TTC549 (cell line): ENCODE measurements around the gene ERI2.

ENCODE experiments used
- FAIRE-seq: peaks from 2 replicates; lab custom pipeline; 2012; peaks lifted over from hg19 to GRCh38; lab: Jason Lieb, UNC

Gene ERI2

GRCh38 chr16:20806168-20807050 lies at the start of gene ERI2, which contains the start of gene REXO5:
ERI2 (minus strand) TSS chr16:20806472; CDS start chr16:20806430, 42 bp downstream.
REXO5 (plus strand) TSS chr16:20806527; CDS start chr16:20806954, 427 bp downstream.
- FAIRE-seq, result no peak

- FAIRE-seq, result no peak
Measured at GRCh38 chr16:20854963-20855362, 48.7 kb upstream of the ERI2 start.

GRCh38 chr16:20853981-20854620 lies 47.8 kb upstream of the ERI2 start:
- FAIRE-seq, result no peak

- FAIRE-seq, result no peak
Measured at GRCh38 chr16:20853143-20853542, 46.9 kb upstream of the ERI2 start.

- FAIRE-seq, result no peak
Measured at GRCh38 chr16:20851601-20852000, 45.3 kb upstream of the ERI2 start.

- no peak for FAIRE-seq
Measured at GRCh38 chr16:20850981-20851380, 44.7 kb upstream of the ERI2 start.

- FAIRE-seq, result peak; percentile 54
Measured at GRCh38 chr16:20849589-20850390, 43.5 kb upstream of the ERI2 start.

- no peak for FAIRE-seq
Measured at GRCh38 chr16:20847550-20847949, 41.3 kb upstream of the ERI2 start.

GRCh38 chr16:20846551-20846950 lies 40.3 kb upstream of the ERI2 start:
- FAIRE-seq, result no peak

- no peak for FAIRE-seq
Measured at GRCh38 chr16:20846030-20846429, 39.8 kb upstream of the ERI2 start.

GRCh38 chr16:20844588-20844987 lies 38.3 kb upstream of the ERI2 start:
- no peak for FAIRE-seq

- FAIRE-seq, result no peak
Measured at GRCh38 chr16:20844054-20844453, 37.8 kb upstream of the ERI2 start.

- no peak for FAIRE-seq
Measured at GRCh38 chr16:20839504-20839903, 33.2 kb upstream of the ERI2 start.

- no peak for FAIRE-seq
Measured at GRCh38 chr16:20838240-20838639, 32.0 kb upstream of the ERI2 start.

- FAIRE-seq, result no peak
Measured at GRCh38 chr16:20833086-20833485, 26.8 kb upstream of the ERI2 start.

GRCh38 chr16:20830372-20830771 lies 24.1 kb upstream of the ERI2 start:
- FAIRE-seq, result no peak

GRCh38 chr16:20829536-20829935 lies 23.3 kb upstream of the ERI2 start:
- FAIRE-seq, result no peak

- FAIRE-seq, result no peak
Measured at GRCh38 chr16:20826039-20826566, 19.8 kb upstream of the ERI2 start.

GRCh38 chr16:20822521-20823325 lies 16.5 kb upstream of the ERI2 start:
- no peak for FAIRE-seq

- no peak for FAIRE-seq
Measured at GRCh38 chr16:20821682-20822081, 15.4 kb upstream of the ERI2 start.

GRCh38 chr16:20818929-20819585 lies 12.8 kb upstream of the ERI2 start:
- no peak for FAIRE-seq
